HS-27A (cell line): Measurements from ENCODE around the gene ZSWIM8.

Source experiments
- DNase-seq: peaks from one replicate; pipeline ENCODE4 v3.0.0-alpha.2; 2012; ENCODE audit warnings: low read depth, missing footprints

ZSWIM8 gene

DNA sequence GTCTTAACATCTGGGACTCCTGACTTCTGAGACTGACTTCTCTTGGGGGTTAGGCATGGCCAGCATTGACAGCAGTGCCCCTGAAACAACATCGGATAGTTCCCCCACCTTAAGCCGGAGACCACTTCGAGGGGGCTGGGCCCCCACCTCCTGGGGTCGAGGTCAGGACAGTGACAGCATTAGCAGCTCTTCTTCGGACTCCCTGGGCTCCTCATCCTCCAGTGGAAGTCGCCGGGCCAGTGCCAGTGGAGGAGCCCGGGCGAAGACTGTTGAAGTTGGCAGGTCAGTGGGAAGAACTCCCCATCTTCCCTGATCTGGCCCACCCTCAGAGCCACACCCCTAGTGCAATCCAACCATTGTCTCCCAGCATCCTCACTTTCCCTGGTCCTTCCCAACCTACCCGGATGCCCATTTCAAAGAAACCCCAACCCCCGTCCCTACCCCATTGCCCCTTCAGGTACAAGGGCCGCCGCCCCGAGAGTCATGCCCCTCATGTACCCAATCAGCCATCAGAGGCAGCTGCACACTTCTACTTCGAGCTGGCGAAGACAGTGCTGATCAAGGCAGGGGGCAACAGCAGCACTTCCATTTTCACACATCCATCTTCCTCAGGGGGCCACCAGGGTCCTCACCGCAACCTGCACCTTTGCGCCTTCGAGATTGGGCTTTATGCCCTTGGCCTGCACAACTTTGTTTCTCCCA, 12.1 kb downstream of the ZSWIM8 start:
- DNase-seq = no peak

GRCh38 chr10:73798087-73798486, 12.7 kb downstream of the ZSWIM8 start:
- no peak for DNase-seq

DNA sequence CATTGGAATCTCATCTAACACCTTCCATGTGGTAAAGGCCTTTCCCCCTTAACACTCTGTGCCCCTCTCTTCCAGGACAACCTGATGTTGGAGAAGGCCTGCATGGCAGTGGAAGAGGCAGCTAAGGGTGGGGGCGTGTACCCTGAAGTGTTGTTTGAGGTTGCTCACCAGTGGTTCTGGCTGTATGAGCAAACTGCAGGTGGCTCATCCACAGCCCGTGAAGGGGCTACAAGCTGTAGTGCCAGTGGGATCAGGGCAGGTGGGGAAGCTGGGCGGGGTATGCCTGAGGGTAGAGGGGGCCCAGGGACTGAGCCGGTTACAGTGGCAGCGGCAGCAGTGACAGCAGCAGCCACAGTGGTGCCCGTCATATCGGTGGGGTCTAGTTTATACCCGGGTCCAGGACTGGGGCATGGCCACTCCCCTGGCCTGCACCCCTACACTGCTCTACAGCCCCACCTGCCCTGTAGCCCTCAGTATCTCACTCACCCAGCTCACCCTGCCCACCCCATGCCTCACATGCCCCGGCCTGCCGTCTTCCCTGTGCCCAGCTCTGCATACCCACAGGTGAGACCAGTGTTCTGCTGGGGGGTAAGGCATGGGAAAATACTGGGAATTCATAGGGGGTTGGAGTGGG, 13.6 kb downstream of the ZSWIM8 start:
- no peak for DNase-seq

- no peak for DNase-seq
These were observed 14.6 kb downstream of the ZSWIM8 start for GRCh38 chr10:73799899-73800559.

- DNase-seq = no peak
These were observed 15.3 kb downstream of the ZSWIM8 start for GRCh38 chr10:73800560-73801252.

- no peak for DNase-seq
These were observed 15.8 kb downstream of the ZSWIM8 start for GRCh38 chr10:73801253-73801590.

- DNase-seq = no peak
These were observed 17.0 kb downstream of the ZSWIM8 start for GRCh38 chr10:73802276-73802991.

GRCh38 chr10:73803680-73804286, 18.4 kb downstream of the ZSWIM8 start:
- DNase-seq = no peak

GRCh38 chr10:73806176-73806950, 21.0 kb downstream of the ZSWIM8 start:
- no peak for DNase-seq

- no peak for DNase-seq
These were observed 22.1 kb downstream of the ZSWIM8 start for GRCh38 chr10:73807471-73807870.

GRCh38 chr10:73808021-73808815, 22.8 kb downstream of the ZSWIM8 start:
- DNase-seq = no peak

GRCh38 chr10:73809061-73809818, 23.8 kb downstream of the ZSWIM8 start:
- DNase-seq = no peak

DNA sequence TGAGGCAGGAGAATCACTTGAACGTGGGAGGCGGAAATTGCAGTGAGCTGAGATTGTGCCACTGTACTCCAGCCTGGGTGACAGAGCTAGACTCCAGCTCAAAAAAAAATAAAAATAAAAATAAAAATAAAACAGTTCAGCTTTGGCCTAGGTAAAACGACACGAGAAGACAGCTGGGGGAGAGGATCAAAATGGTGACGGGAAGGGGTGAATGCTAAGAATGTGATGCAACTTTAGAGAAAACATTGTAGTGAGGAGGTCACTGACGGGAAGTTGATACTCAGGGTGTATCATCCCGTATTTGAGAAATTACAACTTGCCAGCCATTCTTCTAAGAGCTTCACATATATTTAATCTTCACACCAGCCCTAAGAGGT, 24.9 kb downstream of the ZSWIM8 start:
- DNase-seq = no peak

GRCh38 chr10:73810735-73811465, 25.5 kb downstream of the ZSWIM8 start:
- DNase-seq = no peak

- DNase-seq = no peak
These were observed 27.3 kb downstream of the ZSWIM8 start for GRCh38 chr10:73812657-73813056.

GRCh38 chr10:73813333-73813732, 27.9 kb downstream of the ZSWIM8 start:
- DNase-seq = no peak

DNA sequence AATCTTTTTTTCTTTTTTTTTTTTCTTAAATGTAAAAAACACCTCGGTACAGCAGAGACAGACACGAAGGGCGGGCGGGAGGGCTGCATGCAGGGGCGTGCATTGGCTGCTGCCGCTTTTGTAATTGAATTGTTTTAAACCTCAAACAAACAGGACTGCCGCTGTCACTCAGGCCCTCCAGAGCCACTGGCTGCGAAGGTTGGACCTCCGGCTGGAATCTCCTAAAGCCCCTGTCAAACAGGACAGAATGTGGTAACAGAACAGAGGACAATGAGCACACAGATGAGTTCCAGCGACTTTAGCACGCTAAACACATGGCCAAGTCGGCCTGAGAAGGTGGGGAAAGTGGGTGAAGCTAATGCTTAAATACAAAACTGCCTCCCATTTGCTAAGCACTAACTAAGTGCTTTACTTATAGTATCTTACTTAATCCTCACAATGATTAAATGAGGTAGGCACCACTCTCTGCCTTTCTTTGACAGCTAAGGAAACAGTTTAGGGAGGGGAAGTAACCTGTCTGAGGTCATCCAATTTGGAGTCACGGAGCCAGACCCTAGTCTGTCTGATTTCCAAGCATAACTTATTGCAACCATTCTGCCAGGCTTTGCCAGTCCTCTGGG, 29.0 kb downstream of the ZSWIM8 start:
- no peak for DNase-seq
